Measurements from ENCODE around the gene METTL18.

- TF ChIP-seq POLR2A (IDR thresholded peaks at IDR 0.05), result no peak
- TF ChIP-seq, protein P1, sequence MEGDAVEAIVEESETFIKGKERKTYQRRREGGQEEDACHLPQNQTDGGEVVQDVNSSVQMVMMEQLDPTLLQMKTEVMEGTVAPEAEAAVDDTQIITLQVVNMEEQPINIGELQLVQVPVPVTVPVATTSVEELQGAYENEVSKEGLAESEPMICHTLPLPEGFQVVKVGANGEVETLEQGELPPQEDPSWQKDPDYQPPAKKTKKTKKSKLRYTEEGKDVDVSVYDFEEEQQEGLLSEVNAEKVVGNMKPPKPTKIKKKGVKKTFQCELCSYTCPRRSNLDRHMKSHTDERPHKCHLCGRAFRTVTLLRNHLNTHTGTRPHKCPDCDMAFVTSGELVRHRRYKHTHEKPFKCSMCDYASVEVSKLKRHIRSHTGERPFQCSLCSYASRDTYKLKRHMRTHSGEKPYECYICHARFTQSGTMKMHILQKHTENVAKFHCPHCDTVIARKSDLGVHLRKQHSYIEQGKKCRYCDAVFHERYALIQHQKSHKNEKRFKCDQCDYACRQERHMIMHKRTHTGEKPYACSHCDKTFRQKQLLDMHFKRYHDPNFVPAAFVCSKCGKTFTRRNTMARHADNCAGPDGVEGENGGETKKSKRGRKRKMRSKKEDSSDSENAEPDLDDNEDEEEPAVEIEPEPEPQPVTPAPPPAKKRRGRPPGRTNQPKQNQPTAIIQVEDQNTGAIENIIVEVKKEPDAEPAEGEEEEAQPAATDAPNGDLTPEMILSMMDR (IDR thresholded peaks at IDR 0.05 in 4 of 5, conservative IDR thresholded peaks at IDR 0.05 in 1 of 5), result no peak
Measured at GRCh38 chr1:169782596-169782995, 12.1 kb downstream of the METTL18 start.

Data from gastrocnemius medialis (tissue), 4 donors.